ENCODE measurements around the gene STARD9. TPM values are rescaled to one million over a fixed set of nuclear protein-coding genes. Genes with fewer than 3 reads are reported as not detected.

STARD9 gene
- total and polyA plus RNA-seq, 10 of the 15 experiments (the other 5 are each of a cell fraction or from before 2014, with no cell fraction given), result 0.58 to 11.5 (median 6.1) TPM

- ChIA-PET POLR2A (no interaction called here), RAD21 (ENCODE audit: unreplicated experiment) (no interaction called here), CTCF (no interaction called here), SMC1A (ENCODE audit: uncharacterized antibody, unreplicated experiment) (no interaction called here)
- no peaks in the 10 kb centered on the region for H4K20me1 ChIP-seq (ENCODE audit: control insufficient read depth, insufficient read depth)
- no peak overlapping the region for H3K9ac ChIP-seq (ENCODE audit: control insufficient read depth, insufficient read depth, low read length)
- FAIRE-seq (no peak), DNase-seq (ENCODE audit: low read depth, low spot score) (no peak), ATAC-seq (no peak)
- no peak overlapping the region for H3K27ac ChIP-seq (ENCODE audit: control insufficient read depth, insufficient read depth)
- in situ Hi-C loops (cut with MboI) (no loop called here), intact Hi-C loops (cut with micrococcal nuclease; ENCODE audit: unreplicated experiment) (loop anchor here (10.0 kb wide), 1 partner anchor 195 kb away; the partner anchor contains the start of gene TTBK2)
- H3K79me2 ChIP-seq (ENCODE audit: control insufficient read depth, insufficient read depth, low read length), result no peaks in the 10 kb centered on the region
- peaks cover 18 to 20% of the 10 kb centered on the region in 2 experiments for H3K36me3 ChIP-seq (ENCODE audit: control insufficient read depth in 2 of 2, insufficient read depth in 2 of 2, low read length in 1 of 2)
- no peak overlapping the region for H3K4me2 ChIP-seq (ENCODE audit: control insufficient read depth, insufficient read depth)
- no peak overlapping the region for H2AFZ ChIP-seq (ENCODE audit: control insufficient read depth, low read depth, low read length)
- no peak overlapping the region for H3K4me3 ChIP-seq
- H3K27me3 ChIP-seq (replicated peaks in 1 of 2; ENCODE audit: control insufficient read depth in 2 of 2, insufficient read depth in 2 of 2, low read length in 1 of 2), result no peaks in the 10 kb centered on the region
- TF ChIP-seq PML (IDR thresholded peaks at IDR 0.05; ENCODE audit: low read length), result no peak
- TF ChIP-seq BACH1 (IDR thresholded peaks at IDR 0.05; ENCODE audit: borderline replicate concordance), result no peak
- no peak for TF ChIP-seq FOXK2 (IDR thresholded peaks at IDR 0.05)
- TF ChIP-seq CREM (IDR thresholded peaks at IDR 0.05; ENCODE audit: low read depth), result no peak
- no peak for TF ChIP-seq RCOR1 (conservative IDR thresholded peaks at IDR 0.05; ENCODE audit: low read depth, low read length)
- TF ChIP-seq EP300 (IDR thresholded peaks at IDR 0.05; ENCODE audit: borderline replicate concordance in 1 of 2, control insufficient read depth in 1 of 2, low read depth in 2 of 2, low read length in 2 of 2), result no peak
- no peak for TF ChIP-seq REST (IDR thresholded peaks at IDR 0.05; ENCODE audit: low read depth, low read length)
- no peak for TF ChIP-seq EZH2 (IDR thresholded peaks at IDR 0.05; ENCODE audit: borderline replicate concordance, control insufficient read depth, low read depth, low read length)
- no peak for TF ChIP-seq RELA (IDR thresholded peaks at IDR 0.05; ENCODE audit: borderline replicate concordance, partially characterized antibody)
- no peak for TF ChIP-seq ASH2L (IDR thresholded peaks at IDR 0.05; ENCODE audit: borderline replicate concordance, low read depth)
- no peak for TF ChIP-seq POLR2AphosphoS2 (IDR thresholded peaks at IDR 0.05; ENCODE audit: low read depth, low read length)
- TF ChIP-seq ZNF207 (IDR thresholded peaks at IDR 0.05; ENCODE audit: borderline replicate concordance), result no peak
- no peak for TF ChIP-seq BMI1 (IDR thresholded peaks at IDR 0.05; ENCODE audit: borderline replicate concordance)
- TF ChIP-seq ZBTB11 (CRISPR knock-in tag; IDR thresholded peaks at IDR 0.05), result no peak
- no TSS peak for BruUV-seq (replicated peaks)
- WGBS (ENCODE audit: insufficient coverage, insufficient replicate concordance, low lambda C conversion rate, missing lambda C conversion rate), result 77% methylated on average over 8 of the region's 8 CpGs
- H3K9me3 ChIP-seq (replicated peaks; ENCODE audit: control insufficient read depth, insufficient read depth, low read length), result no peaks in the 10 kb centered on the region
- peaks cover 12% of the 10 kb centered on the region for H3K4me1 ChIP-seq (ENCODE audit: control insufficient read depth, insufficient read depth, low read length)
Observed at GRCh38 chr15:42730135-42730534, 154.7 kb downstream of the STARD9 start.

All from GM12878 (cell line).